Measurements from ENCODE around the gene PLAC8L1.
A peak's percentile ranks its signal among the peaks of the same experiment; 100 is the strongest.

PLAC8L1 gene

GRCh38 chr5:146042628-146043279 is 62.6 kb downstream of the PLAC8L1 start:
- peak; percentile 88 for DNase-seq (ENCODE audit: low read depth)

- peak; percentile 43 for DNase-seq (ENCODE audit: low read depth)
These were observed 64.1 kb downstream of the PLAC8L1 start for GRCh38 chr5:146041180-146041789.

- DNase-seq (ENCODE audit: low read depth) = no peak
These were observed 64.8 kb downstream of the PLAC8L1 start for GRCh38 chr5:146040527-146040926.

GRCh38 chr5:146039420-146039819 is 66.0 kb downstream of the PLAC8L1 start:
- DNase-seq (ENCODE audit: low read depth) = no peak

- DNase-seq (ENCODE audit: low read depth) = no peak
These were observed 70.8 kb downstream of the PLAC8L1 start for GRCh38 chr5:146034605-146035004.

Measured in ELR (cell line).